Natural killer cell treated with Interleukin-12 subunit alpha and Interleukin-12 subunit beta and Interleukin-15 and Interleukin-18, amount 100 ng/mL, for 72 hours (primary cell): ENCODE measurements around the gene PPP1R8. TPM values are rescaled to one million over a fixed set of nuclear protein-coding genes. Genes with fewer than 3 reads are reported as not detected.
"Not testable (repeated sequence)": the region's sequence is repeated elsewhere in the genome, so short reads cannot be mapped to it uniquely, and the experiment has no call there.

ENCODE experiments used
- ATAC-seq, 2 donors: fragments of 150-1000 bp; cut with Tn5 transposase in 1 of 2; sonication (Bioruptor Pico), chemical (Tn5 transposase) in 1 of 2; 2 replicates each; pipeline ENCODE4 v1.10.0; 2021
- DNase-seq: peaks from one replicate; pipeline ENCODE4 v3.0.0; 2022; ENCODE audit warnings: low spot score
- H3K27ac Mint-ChIP-seq, 2 donors: 1 replicate in 1 of 2; 2 replicates in 1 of 2; pipeline ENCODE4 v1.8.0; 2022; ENCODE audit warnings: mixed read lengths in 2 of 2, mild to moderate bottlenecking in 1 of 2, moderate library complexity in 1 of 2
- H3K27me3 Mint-ChIP-seq, 2 donors: 1 replicate in 1 of 2; 2 replicates in 1 of 2; pipeline ENCODE4 v1.8.0; 2022; ENCODE audit warnings: mixed read lengths in 2 of 2
- H3K36me3 Mint-ChIP-seq: one replicate; pipeline ENCODE4 v1.8.0; 2022; ENCODE audit warnings: mixed read lengths
- H3K4me1 Mint-ChIP-seq, 2 donors: 1 replicate in 1 of 2; 2 replicates in 1 of 2; pipeline ENCODE4 v1.8.0; 2022; ENCODE audit warnings: low read depth in 2 of 2, mixed read lengths in 2 of 2, mild to moderate bottlenecking in 1 of 2
- H3K4me3 Mint-ChIP-seq: one replicate; pipeline ENCODE4 v1.8.0; 2022; ENCODE audit warnings: mixed read lengths
- H3K9me3 Mint-ChIP-seq: 2 replicates; pipeline ENCODE4 v1.8.0; 2022; ENCODE audit warnings: mixed read lengths
- total RNA-seq, 2 donors: library from RNA; stranded (reverse); gene quantifications; one replicate each; pipeline ENCODE4 v1.2.3, GENCODE V29; 2022

Gene PPP1R8
- total RNA-seq, 2 donors from 2014 or later: 65.1 to 69.7 TPM

- Mint-ChIP-seq H3K27ac (peak overlapping the region; percentile 77 to 91), H3K36me3 (no peaks in the 10 kb centered on the region), H3K9me3 (no peaks in the 10 kb centered on the region), H3K27me3 (no peaks in the 10 kb centered on the region), H3K4me3 (peak overlapping the region; percentile 73), H3K4me1 (peaks cover 30 to 36% of the 10 kb centered on the region in 2 donors)
- DNase-seq: no peak
- ATAC-seq: no peak
These were observed 39.1 kb downstream of the PPP1R8 start for GRCh38 chr1:27869719-27870085.

GRCh38 chr1:27871076-27871475 is 40.5 kb downstream of the PPP1R8 start:
- ATAC-seq, H3K36me3 Mint-ChIP-seq, H3K9me3 Mint-ChIP-seq, DNase-seq, H3K27me3 Mint-ChIP-seq: not testable (repeated sequence)
- peak overlapping the region in 1 of 2 donors; percentile 76 for H3K27ac Mint-ChIP-seq
- peaks cover 36 to 44% of the 10 kb centered on the region in 2 donors for H3K4me1 Mint-ChIP-seq
- peak overlapping the region; percentile 97 for H3K4me3 Mint-ChIP-seq

GRCh38 chr1:27872059-27872801 is 41.6 kb downstream of the PPP1R8 start, which contains the start of gene THEMIS2:
Gene THEMIS2, plus strand, starts transcription at chr1:27872544. Its CDS starts 28 bp downstream, at chr1:27872572.
- Mint-ChIP-seq H3K4me3 (peak within 1 kb of the TSS; percentile 97), H3K27ac (peak within 1 kb of the TSS; percentile 61 to 92), H3K27me3 (no peaks in the 10 kb centered on the region), H3K36me3 (no peaks in the 10 kb centered on the region), H3K9me3 (no peaks in the 10 kb centered on the region), H3K4me1 (peaks cover 36 to 39% of the 10 kb centered on the region in 2 donors)
- peak; percentile 74 for DNase-seq
- ATAC-seq: peak; percentile 88 to 92

- DNase-seq: no peak
- peaks cover 35 to 39% of the 10 kb centered on the region in 2 donors for H3K4me1 Mint-ChIP-seq
- ATAC-seq: peak; percentile 54
- no peaks in the 10 kb centered on the region for H3K27me3 Mint-ChIP-seq
- peak overlapping the region; percentile 97 for H3K4me3 Mint-ChIP-seq
- H3K36me3 Mint-ChIP-seq: no peaks in the 10 kb centered on the region
- peak overlapping the region; percentile 61 to 92 for H3K27ac Mint-ChIP-seq
- no peaks in the 10 kb centered on the region for H3K9me3 Mint-ChIP-seq
These were observed 42.4 kb downstream of the PPP1R8 start for GRCh38 chr1:27872802-27873551.

GRCh38 chr1:27873671-27874384 is 43.2 kb downstream of the PPP1R8 start:
- ATAC-seq (peak in 1 of 2 donors; percentile 12), DNase-seq (no peak)
- Mint-ChIP-seq H3K4me3 (peak overlapping the region; percentile 97), H3K9me3 (no peaks in the 10 kb centered on the region), H3K4me1 (peaks cover 32 to 38% of the 10 kb centered on the region in 2 donors), H3K27ac (peak overlapping the region; percentile 61 to 92), H3K36me3 (no peaks in the 10 kb centered on the region), H3K27me3 (no peaks in the 10 kb centered on the region)

GRCh38 chr1:27876341-27877114 is 45.9 kb downstream of the PPP1R8 start:
- peak overlapping the region; percentile 26 to 97 for H3K27ac Mint-ChIP-seq
- no peaks in the 10 kb centered on the region for H3K9me3 Mint-ChIP-seq
- H3K27me3 Mint-ChIP-seq: no peaks in the 10 kb centered on the region
- H3K36me3 Mint-ChIP-seq: no peaks in the 10 kb centered on the region
- no peak for DNase-seq
- peaks cover 22 to 38% of the 10 kb centered on the region in 2 donors for H3K4me1 Mint-ChIP-seq
- ATAC-seq: no peak
- H3K4me3 Mint-ChIP-seq: no peak overlapping the region

- Mint-ChIP-seq H3K36me3 (no peaks in the 10 kb centered on the region), H3K27ac (peak overlapping the region; percentile 26 to 97), H3K4me3 (no peak overlapping the region), H3K9me3 (no peaks in the 10 kb centered on the region), H3K4me1 (peaks cover 19 to 41% of the 10 kb centered on the region in 2 donors), H3K27me3 (no peaks in the 10 kb centered on the region)
- DNase-seq: no peak
- ATAC-seq: no peak
These were observed 46.5 kb downstream of the PPP1R8 start for GRCh38 chr1:27877115-27877416.

- peak overlapping the region in 1 of 2 donors; percentile 78 for H3K27ac Mint-ChIP-seq
These were observed 47.5 kb downstream of the PPP1R8 start for GRCh38 chr1:27878039-27878438.

GRCh38 chr1:27878787-27879335 is 48.3 kb downstream of the PPP1R8 start:
- H3K27me3 Mint-ChIP-seq: no peaks in the 10 kb centered on the region
- DNase-seq: no peak
- no peak for ATAC-seq
- H3K4me1 Mint-ChIP-seq: peaks cover 26 to 40% of the 10 kb centered on the region in 2 donors
- H3K4me3 Mint-ChIP-seq: no peak overlapping the region
- no peaks in the 10 kb centered on the region for H3K9me3 Mint-ChIP-seq
- peak overlapping the region in 1 of 2 donors; percentile 78 for H3K27ac Mint-ChIP-seq
- H3K36me3 Mint-ChIP-seq: peaks cover 8% of the 10 kb centered on the region

More at GRCh38 chr1:27878039-27878438, 47.5 kb downstream of the PPP1R8 start:
- DNase-seq (no peak), ATAC-seq (no peak)
- H3K4me1 Mint-ChIP-seq: peaks cover 24 to 39% of the 10 kb centered on the region in 2 donors
- H3K36me3 Mint-ChIP-seq: no peaks in the 10 kb centered on the region
- H3K27me3 Mint-ChIP-seq: no peaks in the 10 kb centered on the region
- no peaks in the 10 kb centered on the region for H3K9me3 Mint-ChIP-seq
- H3K4me3 Mint-ChIP-seq: no peak overlapping the region

- DNase-seq (no peak), ATAC-seq (no peak)
- no peak overlapping the region for H3K4me3 Mint-ChIP-seq
- no peaks in the 10 kb centered on the region for H3K27me3 Mint-ChIP-seq
- no peaks in the 10 kb centered on the region for H3K9me3 Mint-ChIP-seq
- peak overlapping the region in 1 of 2 donors; percentile 54 for H3K27ac Mint-ChIP-seq
- H3K36me3 Mint-ChIP-seq: peaks cover 12% of the 10 kb centered on the region
- peaks cover 32 to 47% of the 10 kb centered on the region in 2 donors for H3K4me1 Mint-ChIP-seq
These were observed 48.9 kb downstream of the PPP1R8 start for GRCh38 chr1:27879374-27880082.

- Mint-ChIP-seq H3K4me1 (peaks cover 53 to 66% of the 10 kb centered on the region in 2 donors), H3K27ac (peak overlapping the region; percentile 67 to 97), H3K27me3 (no peaks in the 10 kb centered on the region), H3K9me3 (no peaks in the 10 kb centered on the region), H3K36me3 (peaks cover 23% of the 10 kb centered on the region), H3K4me3 (no peak overlapping the region)
- no peak for ATAC-seq
- no peak for DNase-seq
These were observed 51.9 kb downstream of the PPP1R8 start for GRCh38 chr1:27882543-27882903.

- H3K9me3 Mint-ChIP-seq: no peaks in the 10 kb centered on the region
- H3K36me3 Mint-ChIP-seq: peaks cover 23% of the 10 kb centered on the region
- H3K4me1 Mint-ChIP-seq: peaks cover 57 to 65% of the 10 kb centered on the region in 2 donors
- peak overlapping the region; percentile 95 to 97 for H3K27ac Mint-ChIP-seq
- peak overlapping the region; percentile 77 for H3K4me3 Mint-ChIP-seq
- H3K27me3 Mint-ChIP-seq: no peaks in the 10 kb centered on the region
- ATAC-seq: no peak
- DNase-seq: no peak
These were observed 53.0 kb downstream of the PPP1R8 start for GRCh38 chr1:27883536-27883935.
